Measurements from ENCODE around the gene HTRA1.
A peak's percentile ranks its signal among the peaks of the same experiment; 100 is the strongest.

Gene HTRA1

GRCh38 chr10:122475100-122475499 lies 13.7 kb downstream of the HTRA1 start:
- DNase-seq = no peak

DNA sequence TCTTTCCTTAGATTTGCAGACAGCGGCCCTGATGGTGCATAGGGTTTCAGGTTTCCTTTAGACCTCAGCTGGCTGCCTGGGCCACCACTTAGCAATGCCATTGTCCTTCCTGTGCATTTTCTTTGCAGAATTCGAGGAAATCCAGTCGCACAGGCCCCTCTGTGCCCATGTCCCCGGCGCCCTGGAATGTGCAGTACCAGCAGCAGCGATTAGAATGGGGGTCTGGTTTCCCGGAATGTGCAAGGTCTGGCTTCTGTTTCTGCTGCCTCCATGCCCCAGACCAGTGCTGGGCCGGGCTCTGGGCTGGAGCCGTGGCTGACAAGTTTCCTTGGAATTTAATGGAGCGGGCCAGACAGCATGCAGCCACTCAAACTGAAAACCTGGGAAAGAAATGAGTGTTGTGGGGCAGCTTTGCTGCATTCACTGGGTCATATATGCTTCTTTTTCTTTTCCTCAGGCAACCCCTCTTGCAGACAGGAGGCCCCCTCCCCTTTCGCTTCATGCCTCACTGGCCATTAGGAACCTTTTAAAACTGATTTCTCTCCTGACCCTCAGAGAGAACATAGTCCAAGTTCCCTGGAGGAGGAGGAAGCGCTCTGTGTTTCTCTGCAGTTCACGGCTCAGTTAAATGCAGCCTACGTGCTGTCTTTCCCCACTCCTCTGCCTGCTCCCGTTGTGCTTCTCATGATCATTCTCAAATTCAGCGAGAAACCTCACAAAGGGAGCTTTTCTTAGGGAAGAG lies 14.4 kb downstream of the HTRA1 start:
- no peak for DNase-seq

DNA sequence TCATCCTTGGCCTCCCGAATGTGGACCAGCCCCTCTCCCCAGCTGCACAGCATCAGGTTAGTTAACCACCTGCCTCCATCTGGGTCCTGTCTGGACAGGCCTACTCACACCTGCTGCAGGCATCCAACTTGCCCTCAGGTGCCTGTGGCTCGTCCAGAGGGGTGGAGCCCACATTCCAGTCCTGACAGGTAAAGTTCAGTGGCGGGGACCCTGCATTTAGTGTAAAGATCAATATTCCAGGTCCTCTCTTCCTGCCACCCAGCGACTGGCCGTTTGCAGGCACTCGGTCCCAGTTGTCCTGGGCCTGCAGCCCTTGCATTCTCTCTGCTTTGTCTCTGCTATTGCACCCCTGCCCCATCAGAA lies 15.0 kb downstream of the HTRA1 start:
- no peak for DNase-seq

- DNase-seq = no peak
These were observed 16.1 kb downstream of the HTRA1 start for GRCh38 chr10:122477436-122477835.

- no peak for DNase-seq
These were observed 17.6 kb downstream of the HTRA1 start for GRCh38 chr10:122478971-122479370.

GRCh38 chr10:122480146-122480833 lies 18.9 kb downstream of the HTRA1 start:
- no peak for DNase-seq

- no peak for DNase-seq
These were observed 20.1 kb downstream of the HTRA1 start for GRCh38 chr10:122481296-122482056.

DNA sequence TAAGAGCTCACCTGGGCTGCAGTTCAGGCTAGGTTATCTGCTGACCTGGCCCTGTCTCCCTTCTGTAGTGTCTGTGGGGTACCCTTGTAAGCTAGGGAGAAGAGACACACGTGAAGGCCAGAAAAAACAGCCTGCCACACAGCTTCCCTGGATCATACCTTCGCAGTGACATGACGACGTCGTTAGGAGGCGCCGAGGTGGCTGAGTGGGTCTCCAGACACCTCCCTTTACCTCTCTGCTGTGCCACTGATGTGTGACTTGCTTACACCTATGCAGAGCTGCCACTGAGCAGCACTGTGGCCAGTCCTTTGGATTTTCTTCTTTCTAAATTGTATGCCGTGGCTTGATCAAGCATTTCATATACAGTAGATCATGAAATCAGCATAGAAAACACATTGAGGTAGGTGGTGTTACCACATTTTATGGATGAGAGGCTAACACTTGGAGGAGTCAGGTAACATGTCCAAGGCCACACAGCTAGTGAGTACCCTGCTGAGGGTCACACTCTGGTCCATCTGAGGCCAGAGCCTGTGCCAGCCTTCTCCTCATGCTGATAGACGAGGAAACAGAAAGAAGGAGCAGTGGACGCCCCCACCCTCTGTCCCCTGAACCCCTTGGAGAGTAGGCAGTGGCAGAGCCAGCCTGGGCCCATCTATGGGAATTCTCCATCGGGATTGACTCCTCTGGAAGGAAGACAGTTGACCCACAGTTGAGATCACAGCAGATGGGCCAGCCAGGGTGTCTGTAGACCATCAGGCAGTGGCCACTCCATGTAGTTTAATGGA lies 23.1 kb downstream of the HTRA1 start:
- DNase-seq = no peak

DNA sequence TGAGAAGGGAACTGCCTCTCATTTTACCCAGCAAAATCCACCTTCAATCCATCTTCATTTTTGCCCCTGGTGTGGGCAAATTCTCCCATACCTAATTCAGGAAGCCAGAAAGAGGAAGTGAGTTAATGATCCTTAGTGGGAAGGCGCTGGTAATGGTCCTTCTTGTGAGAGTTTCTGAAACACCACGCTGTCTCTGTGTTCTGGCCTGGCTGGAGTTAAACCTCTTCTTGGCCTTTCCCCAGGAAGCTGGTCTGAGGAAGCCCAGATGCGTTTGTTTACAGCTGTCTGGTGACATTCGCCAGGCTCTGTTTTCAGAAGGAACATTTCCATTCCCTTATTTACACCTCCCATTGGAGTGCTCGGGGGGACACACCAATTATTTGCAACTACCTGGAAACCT lies 24.3 kb downstream of the HTRA1 start:
- no peak for DNase-seq

- no peak for DNase-seq
These were observed 25.2 kb downstream of the HTRA1 start for GRCh38 chr10:122486406-122487080.

GRCh38 chr10:122487174-122487765 lies 25.9 kb downstream of the HTRA1 start:
- DNase-seq = no peak

GRCh38 chr10:122490268-122490667 lies 28.9 kb downstream of the HTRA1 start:
- DNase-seq = no peak

DNA sequence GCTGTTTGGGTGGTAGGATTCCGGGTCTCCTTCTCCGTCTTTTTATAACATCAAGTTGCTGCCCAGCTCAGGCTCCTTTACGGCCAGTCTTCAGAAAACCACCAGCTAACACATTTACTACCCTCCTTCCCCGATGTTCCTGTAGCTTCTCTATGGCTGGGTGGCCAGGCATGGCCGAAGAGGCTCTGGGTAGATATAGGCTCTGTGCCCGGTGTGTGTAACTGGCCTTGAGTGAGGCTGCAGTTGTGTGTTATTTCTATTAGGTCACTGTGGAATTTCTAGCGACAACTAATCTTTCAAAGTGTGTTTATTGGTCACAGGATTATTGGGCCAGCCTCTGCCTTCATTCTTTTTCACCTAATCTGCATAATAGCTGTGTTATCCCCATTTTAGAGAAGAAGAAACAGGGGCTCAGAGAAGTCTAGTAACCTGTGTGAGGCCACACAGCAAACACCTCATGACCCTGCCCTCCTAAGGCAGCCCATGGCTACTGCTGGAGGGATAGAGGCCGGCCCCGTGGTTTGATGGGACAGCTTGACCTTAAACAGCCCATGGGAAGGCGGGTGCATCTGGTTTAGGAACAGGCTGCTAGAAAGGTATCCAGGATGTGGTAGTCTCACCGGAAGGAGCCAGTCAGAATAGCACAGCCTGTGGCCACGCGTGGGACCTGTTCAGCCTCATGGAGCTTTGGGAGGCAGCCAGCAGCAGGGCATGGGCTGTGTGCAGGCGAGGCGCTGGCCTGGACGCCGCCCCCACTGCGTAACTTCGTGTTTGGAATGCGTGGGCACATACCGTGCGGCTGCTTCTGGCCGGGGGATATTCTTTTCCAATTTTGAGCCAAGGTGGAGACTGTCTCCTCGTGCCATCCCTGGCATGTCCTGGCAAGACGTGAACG lies 29.7 kb downstream of the HTRA1 start:
- DNase-seq = peak; percentile 46

- peak; percentile 17 for DNase-seq
These were observed 30.7 kb downstream of the HTRA1 start for GRCh38 chr10:122492006-122492405.

GRCh38 chr10:122492999-122493481 lies 31.7 kb downstream of the HTRA1 start:
- DNase-seq = no peak

- DNase-seq = no peak
These were observed 32.4 kb downstream of the HTRA1 start for GRCh38 chr10:122493761-122494160.

- DNase-seq = no peak
These were observed 32.9 kb downstream of the HTRA1 start for GRCh38 chr10:122494173-122494820.

- no peak for DNase-seq
These were observed 33.5 kb downstream of the HTRA1 start for GRCh38 chr10:122494833-122495232.

DNA sequence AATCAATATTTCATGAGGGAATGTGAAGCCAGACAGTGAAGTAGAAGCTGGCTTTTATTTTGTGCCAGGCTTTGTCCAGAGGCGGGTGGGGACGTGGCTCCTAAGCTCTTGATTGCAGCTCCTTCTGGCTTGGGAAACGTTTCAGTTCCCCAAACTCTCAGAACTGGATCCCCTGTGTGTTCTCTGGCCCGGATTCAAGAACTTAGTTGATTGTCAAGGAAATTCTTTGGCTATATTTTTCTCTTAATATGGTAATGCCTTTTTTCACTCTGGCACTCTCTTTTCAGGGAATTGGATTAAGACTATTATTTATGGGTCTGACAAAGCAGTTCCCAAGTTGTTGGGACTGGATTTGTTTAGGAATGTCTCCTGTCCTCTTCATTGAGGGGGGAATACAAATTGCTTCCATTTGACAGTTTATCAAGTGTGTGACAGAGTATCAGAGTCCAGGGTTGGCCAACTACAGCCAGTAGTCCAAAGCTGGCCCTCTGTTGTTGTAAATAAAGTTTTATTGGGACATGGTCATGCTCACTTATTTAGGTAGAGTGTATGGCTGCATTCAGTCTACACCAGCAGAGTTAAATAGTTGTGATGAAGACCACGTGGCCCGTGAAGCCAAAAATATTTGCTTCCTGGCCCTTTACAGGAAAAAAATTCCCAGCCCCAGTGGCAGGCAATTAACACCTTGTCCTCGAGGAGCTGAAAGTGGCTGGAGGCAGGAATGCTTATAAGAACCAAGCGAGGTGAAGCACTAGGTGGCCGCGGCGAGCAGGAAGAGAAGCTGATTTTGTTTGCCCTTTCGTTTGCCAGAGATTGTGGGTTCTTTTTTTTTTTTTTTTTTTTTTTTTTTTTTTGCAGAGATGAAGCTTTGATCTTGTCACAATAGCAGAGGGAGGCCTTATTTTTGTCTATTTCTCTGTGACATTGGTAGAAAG lies 34.3 kb downstream of the HTRA1 start:
- no peak for DNase-seq

Data from activated CD4-positive, alpha-beta T cell treated with anti-CD3 and anti-CD28 coated beads for 48 hours (primary cell).